ENCODE measurements around the gene EYA3. TPM values are rescaled to one million over a fixed set of nuclear protein-coding genes. Genes with fewer than 3 reads are reported as not detected.

EYA3 gene
- total and polyA plus RNA-seq, 2 of the 4 experiments (the other 2 are of a cell fraction) = 9.1 to 17.6 TPM

DNA sequence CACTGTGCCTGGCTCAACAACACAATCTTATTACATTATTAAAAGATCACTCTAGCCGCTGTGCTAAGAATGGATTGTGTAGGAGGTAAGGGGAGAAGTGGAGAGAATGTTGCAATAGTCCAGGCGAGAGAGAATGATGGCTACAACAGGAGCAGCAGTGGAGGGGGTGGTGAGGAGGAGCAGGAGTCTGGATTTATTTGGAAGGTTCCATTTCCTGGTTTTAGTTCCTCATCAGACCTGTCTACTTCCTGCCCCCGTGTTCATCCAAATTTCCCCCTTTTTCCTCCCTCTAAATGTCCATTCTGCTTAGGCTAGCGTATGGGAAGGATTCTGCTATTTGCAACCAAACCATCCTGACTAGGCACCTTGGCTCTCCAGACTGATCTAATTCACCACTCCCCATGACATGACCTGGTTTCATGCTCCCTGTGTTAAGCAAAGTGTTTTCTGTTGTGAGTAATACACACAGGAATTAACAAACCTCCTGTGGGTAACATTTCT, 35.1 kb upstream of the EYA3 start:
- H3K27me3 ChIP-seq (ENCODE audit: control insufficient read depth, insufficient read depth, low read length) = no peaks in the 10 kb centered on the region
- peaks cover 5% of the 10 kb centered on the region; the same call in 1 of the 2 replicates for H3K4me1 ChIP-seq (ENCODE audit: control insufficient read depth, insufficient read depth, low read length)
- TF ChIP-seq CEBPB (IDR thresholded peaks at IDR 0.05; ENCODE audit: low read depth, low read length) (peak; percentile 92), CTCF (conservative IDR thresholded peaks at IDR 0.05; ENCODE audit: low read depth, low read length) (no peak), BHLHE40 (IDR thresholded peaks at IDR 0.05; ENCODE audit: low read depth, low read length) (no peak), FOS (IDR thresholded peaks at IDR 0.05; ENCODE audit: low read depth, low read length) (peak; percentile 4; the same call in 1 of the 2 replicates), RFX5 (IDR thresholded peaks at IDR 0.05; ENCODE audit: low read depth, low read length) (no peak), RCOR1 (IDR thresholded peaks at IDR 0.05; ENCODE audit: insufficient replicate concordance, low read length) (no peak), MAFK (IDR thresholded peaks at IDR 0.05; ENCODE audit: low read depth, low read length) (0 out of 2 replicates have a peak, but pooled peaks have one; percentile 10), NFE2L2 (IDR thresholded peaks at IDR 0.05; ENCODE audit: low read depth, low read length) (no peak)
- TF ChIP-seq, protein P1, sequence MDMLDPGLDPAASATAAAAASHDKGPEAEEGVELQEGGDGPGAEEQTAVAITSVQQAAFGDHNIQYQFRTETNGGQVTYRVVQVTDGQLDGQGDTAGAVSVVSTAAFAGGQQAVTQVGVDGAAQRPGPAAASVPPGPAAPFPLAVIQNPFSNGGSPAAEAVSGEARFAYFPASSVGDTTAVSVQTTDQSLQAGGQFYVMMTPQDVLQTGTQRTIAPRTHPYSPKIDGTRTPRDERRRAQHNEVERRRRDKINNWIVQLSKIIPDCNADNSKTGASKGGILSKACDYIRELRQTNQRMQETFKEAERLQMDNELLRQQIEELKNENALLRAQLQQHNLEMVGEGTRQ (IDR thresholded peaks at IDR 0.05; ENCODE audit: low read depth, low read length) = no peak
- peak overlapping the region; percentile 6 for H2AFZ ChIP-seq (replicated peaks; ENCODE audit: low read length, poor library complexity)
- H3K56ac ChIP-seq (ENCODE audit: extremely low read depth, insufficient read depth, low read length) = 0 out of 2 replicates have a peak overlapping the region, but pooled peaks have one; percentile 21
- peak overlapping the region; percentile 30; the same call in 1 of the 2 replicates for H3K4me2 ChIP-seq (ENCODE audit: low read depth, low read length)
- H2BK5ac ChIP-seq (ENCODE audit: low read depth, low read length, poor library complexity, severe bottlenecking) = peak overlapping the region; percentile 39
- peak overlapping the region; percentile 35; the same call in 1 of the 2 replicates for H4K5ac ChIP-seq (ENCODE audit: low read depth, low read length)
- peak overlapping the region; percentile 80 for H3K4ac ChIP-seq (ENCODE audit: low read depth, low read length)
- no peak overlapping the region for H3K9ac ChIP-seq (ENCODE audit: low read depth, low read length)
- no TSS peak for BruUV-seq (replicated peaks)
- peak overlapping the region; percentile 1 to 47; a peak in 3 of 4 replicates for H4K8ac ChIP-seq (ENCODE audit: low read depth in 2 of 2, low read length in 2 of 2)
- no peaks in the 10 kb centered on the region for H4K20me1 ChIP-seq (ENCODE audit: insufficient read depth, low read length)
- in situ Hi-C loops (cut with MboI; ENCODE audit: low sequenced_read_pairs) (no loop called here), dilution Hi-C loops (cut with HindIII; ENCODE audit: low sequenced_read_pairs, unreplicated experiment) (no loop called here), intact Hi-C loops (cut with micrococcal nuclease) (loop anchor here (1.0 kb wide), 1 partner anchor 25 kb away; no protein-coding TSS in a partner anchor)
- DNase-seq = peak; percentile 86
- peak overlapping the region; percentile 58 for H2BK20ac ChIP-seq (ENCODE audit: low read depth, low read length)
- peak overlapping the region; percentile 26; the same call in 1 of the 2 replicates for H3K14ac ChIP-seq (replicated peaks; ENCODE audit: low read depth, low read length)
- H3K18ac ChIP-seq (ENCODE audit: low read depth, low read length) = peak overlapping the region; percentile 21; the same call in 1 of the 2 replicates
- CTCF ChIA-PET = interaction anchor here (0.5 kb wide), 1 partner anchor 382 kb away, joined by 3 read pairs; no protein-coding TSS in a partner anchor
- H3K79me1 ChIP-seq (ENCODE audit: low read depth in 1 of 2, low read length in 2 of 2) = no peaks in the 10 kb centered on the region
- no peaks in the 10 kb centered on the region for H3K9me3 ChIP-seq (ENCODE audit: control insufficient read depth, insufficient read depth, low read length)
- no CpG with 5 or more reads among the region's 4 CpGs for WGBS, 2 experiments (ENCODE audit: extremely low coverage in 2 of 2, insufficient read length in 1 of 2)
- H3K36me3 ChIP-seq (ENCODE audit: control insufficient read depth, insufficient read depth, low read length) = no peaks in the 10 kb centered on the region
- peak; percentile 89 for ATAC-seq (ENCODE audit: low read depth)
- peak overlapping the region; percentile 74 for H2BK120ac ChIP-seq (ENCODE audit: low read depth, low read length)
- H3K9me1 ChIP-seq (ENCODE audit: insufficient read depth, low read length) = peaks cover 12% of the 10 kb centered on the region
- H2AK9ac ChIP-seq (replicated peaks; ENCODE audit: low read depth, low read length, poor library complexity) = no peak overlapping the region
- POLR2A ChIA-PET (ENCODE audit: unreplicated experiment) = no interaction called here
- peak overlapping the region; percentile 79 for H4K91ac ChIP-seq (ENCODE audit: insufficient read depth, low read depth, low read length)
- peak overlapping the region; percentile 15; the same call in 1 of the 2 replicates for H3K23ac ChIP-seq (ENCODE audit: low read depth, low read length)
- H2AK5ac ChIP-seq (ENCODE audit: low read depth, low read length) = peak overlapping the region; percentile 26; the same call in 1 of the 2 replicates
- H3K4me3 ChIP-seq (ENCODE audit: insufficient read depth, low read depth, low read length) = no peak overlapping the region
- H2BK15ac ChIP-seq (ENCODE audit: low read depth, low read length) = peak overlapping the region; percentile 47; the same call in 2 of the 3 replicates
- H3K27ac ChIP-seq (ENCODE audit: insufficient read depth, low read length) = peak overlapping the region; percentile 34; the same call in 1 of the 2 replicates

All from IMR-90 (cell line).